PC-9 (cell line): Measurements from ENCODE around the gene SLC22A15. TPM values are rescaled to one million over a fixed set of nuclear protein-coding genes. Genes with fewer than 3 reads are reported as not detected.
A peak's percentile ranks its signal among the peaks of the same experiment; 100 is the strongest.

Experiments
- Bru-seq: library from RNA; stranded (reverse); fragments of 400-500 nt; gene quantifications from one replicate; lab custom pipeline; 2021; lab: Mats Ljungman, UMichigan
- BruChase-seq, 2 experiments: library from RNA; stranded (reverse); fragments of 400-500 nt; gene quantifications; one replicate each; lab custom pipeline; 2021; lab: Mats Ljungman, UMichigan
- BruUV-seq: library from RNA; stranded (reverse); fragments of 400-500 nt; replicated peaks from 2 replicates; lab custom pipeline; 2021; lab: Mats Ljungman, UMichigan
- CTCF ChIA-PET: fragments of 300-600 bp; sonication (Branson Sonifier 250); formaldehyde crosslinking; loops from one replicate; lab custom pipeline; 2022; ENCODE audit warnings: antibody characterized with exemption; lab: Charles Lee
- POLR2A ChIA-PET: fragments of 300-600 bp; sonication (Branson Sonifier 250); formaldehyde crosslinking; loops from one replicate; lab custom pipeline; 2022; ENCODE audit warnings: antibody characterized with exemption; ENCODE audit not compliant: unreplicated experiment; lab: Charles Lee
- DNase-seq, 2 experiments: peaks; one replicate each; pipeline versions ENCODE4 v3.0.0 to v3.0.0-alpha.2; 2015 to 2022; ENCODE audit warnings: mixed read lengths in 1 of 2
- H2AFZ ChIP-seq: fragments of 200-600 bp; sonication (generic); 2 replicates; pipeline ENCODE4 v1.8.1; 2017; ENCODE audit warnings: antibody characterized with exemption
- H3F3A ChIP-seq: fragments of 200-600 bp; sonication (generic); 2 replicates; pipeline ENCODE4 v1.8.1; 2017; ENCODE audit warnings: antibody characterized with exemption, mild to moderate bottlenecking, low read depth; ENCODE audit not compliant: insufficient read depth
- H3K27ac ChIP-seq: fragments of 200-600 bp; sonication (generic); 2 replicates; pipeline ENCODE4 v1.6.1; 2016; ENCODE audit warnings: mixed run types
- H3K27me3 ChIP-seq: fragments of 200-600 bp; sonication (generic); 2 replicates; pipeline ENCODE4 v1.6.1; 2016; ENCODE audit warnings: low read depth, mixed run types; ENCODE audit not compliant: insufficient read depth
- H3K36me3 ChIP-seq: fragments of 200-600 bp; sonication (generic); 2 replicates; pipeline ENCODE4 v1.6.1; 2016; ENCODE audit warnings: low read depth, mixed run types
- H3K4me1 ChIP-seq: fragments of 200-600 bp; sonication (generic); replicated peaks from 2 replicates; pipeline ENCODE4 v1.6.1; 2016; ENCODE audit warnings: mixed run types; ENCODE audit not compliant: insufficient read depth
- H3K4me2 ChIP-seq: fragments of 200-600 bp; sonication (generic); 2 replicates; pipeline ENCODE4 v1.6.1; 2017; ENCODE audit warnings: mixed run types
- H3K4me3 ChIP-seq: fragments of 200-600 bp; sonication (generic); 2 replicates; pipeline ENCODE4 v1.6.1; 2016; ENCODE audit warnings: mixed run types
- H3K79me2 ChIP-seq: fragments of 200-600 bp; sonication (generic); 2 replicates; pipeline ENCODE4 v1.6.1; 2017; ENCODE audit warnings: low read depth, mixed run types
- H3K9me2 ChIP-seq: fragments of 200-600 bp; sonication (generic); 2 replicates; pipeline ENCODE4 v1.8.1; 2017; ENCODE audit warnings: mild to moderate bottlenecking; ENCODE audit not compliant: insufficient read depth
- H3K9me3 ChIP-seq: fragments of 200-600 bp; sonication (generic); 2 replicates; pipeline ENCODE4 v1.8.1; 2016; ENCODE audit warnings: low read depth; ENCODE audit not compliant: insufficient read depth
- H4K20me1 ChIP-seq: fragments of 200-600 bp; sonication (generic); 2 replicates; pipeline ENCODE4 v1.8.1; 2017; ENCODE audit not compliant: insufficient read depth
- EZH2 ChIP-seq: fragments of 200-600 bp; sonication (generic); IDR thresholded peaks from 2 replicates; pipeline ENCODE4 v1.8.0; 2017; ENCODE audit warnings: antibody characterized with exemption, low read depth
- intact Hi-C: fragments of 100-400 bp; cut with micrococcal nuclease; formaldehyde crosslinking; loops from one replicate; pipeline ENCODE4 v1.10.0; 2022; ENCODE audit not compliant: unreplicated experiment
- long read RNA-seq: library from polyadenylated mRNA; stranded (forward); transcript quantifications from one replicate; pipeline ENCODE4 v2.0.0, GENCODE V29; 2022
- total RNA-seq: library from RNA; stranded (reverse); gene quantifications from 2 replicates; pipeline ENCODE4 v1.2.3, GENCODE V29; 2021
- TF ChIP-seq, protein P1 (sequence below): fragments of 200-600 bp; sonication (generic); conservative IDR thresholded peaks from 2 replicates; pipeline ENCODE4 v1.6.1; 2017; ENCODE audit warnings: mixed run types, antibody characterized with exemption, mild to moderate bottlenecking, moderate library complexity

The SLC22A15 gene
- total RNA-seq (1.8 and 4.5 TPM in 2 replicates), Bru-seq, nascent RNA (percentile 55 among the genes with signal in this experiment), BruChase-seq, experiment 1, labeled RNA remaining after a 2-hour chase (percentile 52 among the genes with signal in this experiment), BruChase-seq, experiment 2, labeled RNA remaining after a 6-hour chase (percentile 43 among the genes with signal in this experiment)
- long read RNA-seq, full-length matches to known transcripts = 1 of 2 reads
- long read RNA-seq, partial matches to known transcripts = 0 of 2 reads
- long read RNA-seq, other reads (novel, unspliced or antisense) = 1 of 2 reads

DNA sequence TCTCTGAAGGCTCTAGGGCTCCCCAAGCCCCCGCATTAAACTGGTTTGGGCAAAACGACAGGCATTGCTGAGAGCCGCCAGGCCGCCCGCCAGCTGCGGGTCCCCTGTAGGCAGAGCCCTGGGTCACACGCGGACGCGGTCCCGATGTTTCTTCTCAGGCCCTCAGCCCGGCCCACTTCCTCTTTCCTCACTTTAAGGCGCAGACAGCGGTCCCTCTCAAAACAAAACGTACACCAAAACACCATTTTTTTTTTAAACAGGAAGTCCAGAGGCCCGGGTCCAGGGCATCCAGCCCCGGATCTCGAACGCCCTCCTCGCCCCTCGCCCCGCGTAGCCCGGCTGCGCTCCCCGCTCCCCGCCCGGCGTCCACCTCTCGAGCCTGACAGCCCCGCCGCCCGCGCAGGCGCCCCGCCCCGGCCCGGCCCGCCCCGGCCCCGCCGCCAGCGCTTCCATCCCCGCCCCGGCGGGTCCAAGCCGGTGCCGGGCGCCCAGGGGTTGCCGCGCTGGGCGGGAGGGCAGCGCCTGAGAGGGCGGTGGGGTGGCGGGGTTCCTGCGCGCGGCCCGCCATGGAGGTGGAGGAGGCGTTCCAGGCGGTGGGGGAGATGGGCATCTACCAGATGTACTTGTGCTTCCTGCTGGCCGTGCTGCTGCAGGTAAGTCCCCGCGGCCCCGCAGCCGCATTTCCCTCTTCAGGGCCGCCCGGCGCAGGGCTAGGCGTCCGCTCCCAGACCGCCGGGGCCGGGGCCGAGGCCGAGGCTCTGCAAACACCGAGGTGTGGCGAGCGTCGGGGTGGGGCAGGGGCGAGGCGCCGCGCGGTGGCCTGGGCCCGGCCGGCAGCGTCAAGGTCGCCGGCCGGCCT lies at the start of gene SLC22A15:
SLC22A15 (plus strand) TSS at position 452 of the 859 bp plus-strand sequence; CDS start at position 567, 115 bp downstream.
- ChIA-PET POLR2A (no interaction called here), CTCF (no interaction called here)
- TF ChIP-seq EZH2 = no peak
- TF ChIP-seq, protein P1, sequence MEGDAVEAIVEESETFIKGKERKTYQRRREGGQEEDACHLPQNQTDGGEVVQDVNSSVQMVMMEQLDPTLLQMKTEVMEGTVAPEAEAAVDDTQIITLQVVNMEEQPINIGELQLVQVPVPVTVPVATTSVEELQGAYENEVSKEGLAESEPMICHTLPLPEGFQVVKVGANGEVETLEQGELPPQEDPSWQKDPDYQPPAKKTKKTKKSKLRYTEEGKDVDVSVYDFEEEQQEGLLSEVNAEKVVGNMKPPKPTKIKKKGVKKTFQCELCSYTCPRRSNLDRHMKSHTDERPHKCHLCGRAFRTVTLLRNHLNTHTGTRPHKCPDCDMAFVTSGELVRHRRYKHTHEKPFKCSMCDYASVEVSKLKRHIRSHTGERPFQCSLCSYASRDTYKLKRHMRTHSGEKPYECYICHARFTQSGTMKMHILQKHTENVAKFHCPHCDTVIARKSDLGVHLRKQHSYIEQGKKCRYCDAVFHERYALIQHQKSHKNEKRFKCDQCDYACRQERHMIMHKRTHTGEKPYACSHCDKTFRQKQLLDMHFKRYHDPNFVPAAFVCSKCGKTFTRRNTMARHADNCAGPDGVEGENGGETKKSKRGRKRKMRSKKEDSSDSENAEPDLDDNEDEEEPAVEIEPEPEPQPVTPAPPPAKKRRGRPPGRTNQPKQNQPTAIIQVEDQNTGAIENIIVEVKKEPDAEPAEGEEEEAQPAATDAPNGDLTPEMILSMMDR = no peak
- Histone ChIP-seq H3K36me3 (no peaks in the 10 kb centered on the region), H3K9me2 (no peaks in the 10 kb centered on the region), H3K4me1 (peaks cover 29% of the 10 kb centered on the region), H4K20me1 (no peaks in the 10 kb centered on the region), H3K9me3 (no peaks in the 10 kb centered on the region), H2AFZ (peak within 1 kb of the TSS; percentile 89), H3K79me2 (peaks cover 13% of the 10 kb centered on the region), H3K4me3 (peak within 1 kb of the TSS; percentile 66), H3F3A (peaks cover 26% of the 10 kb centered on the region), H3K4me2 (peak within 1 kb of the TSS; percentile 80), H3K27ac (peak within 1 kb of the TSS; percentile 50), H3K27me3 (no peaks in the 10 kb centered on the region)
- peak; percentile 46 to 63 for DNase-seq
- BruUV-seq = no TSS peak
- intact Hi-C loops = no loop called here

DNA sequence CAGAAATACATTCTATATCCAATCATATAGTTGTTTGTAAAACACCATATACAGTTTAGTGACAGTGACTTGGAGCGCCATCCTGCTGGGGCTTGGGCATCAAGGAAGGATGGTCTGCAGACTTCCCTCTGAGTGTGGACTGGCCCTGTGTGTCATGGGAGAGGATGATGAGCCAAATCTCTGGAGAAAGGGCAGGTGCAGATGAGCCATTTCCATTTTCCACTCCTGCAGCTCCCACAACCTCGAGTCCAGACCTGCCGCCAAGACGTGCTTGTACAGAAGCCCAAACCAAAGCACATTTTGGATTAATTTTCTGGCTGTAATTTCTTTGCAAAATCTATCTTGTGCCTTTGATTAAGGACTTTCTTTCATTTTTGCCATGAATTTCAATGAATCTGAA lies 48.3 kb upstream of the SLC22A15 start:
- Histone ChIP-seq H3K4me3 (no peak overlapping the region), H3K4me1 (0 out of 2 replicates have a peak, but pooled peaks cover 5% of the 10 kb centered on the region), H3K9me3 (no peaks in the 10 kb centered on the region), H3K27ac (no peak overlapping the region), H3K9me2 (no peaks in the 10 kb centered on the region), H3K79me2 (no peaks in the 10 kb centered on the region), H3F3A (no peaks in the 10 kb centered on the region), H3K36me3 (no peaks in the 10 kb centered on the region), H3K27me3 (no peaks in the 10 kb centered on the region), H2AFZ (no peak overlapping the region), H3K4me2 (no peak overlapping the region), H4K20me1 (no peaks in the 10 kb centered on the region)
- CTCF ChIA-PET = no interaction called here
- intact Hi-C loops = no loop called here
- DNase-seq = no peak
- no TSS peak for BruUV-seq
- TF ChIP-seq, protein P1 = no peak
- no peak for TF ChIP-seq EZH2
- POLR2A ChIA-PET = no interaction called here

DNA sequence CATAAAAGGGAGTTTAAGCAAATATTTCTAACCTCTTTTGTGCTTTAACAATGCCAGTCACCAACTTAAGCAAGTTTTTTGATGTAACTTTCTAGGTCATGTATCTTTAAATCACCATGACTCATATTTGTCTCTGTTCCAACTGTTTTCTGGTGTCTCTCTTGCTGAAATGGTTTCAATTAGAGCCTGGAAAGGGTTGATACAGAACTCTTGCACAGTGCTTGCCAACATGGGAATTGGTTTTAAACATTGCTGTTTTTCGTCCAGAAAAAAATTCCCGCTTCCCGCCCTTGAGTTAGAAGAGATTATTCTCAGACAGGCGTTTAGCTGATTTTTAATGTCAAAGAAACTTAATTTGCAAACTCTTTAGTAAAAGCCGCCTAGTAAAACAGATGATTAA lies 46.4 kb upstream of the SLC22A15 start:
- ChIA-PET POLR2A (no interaction called here), CTCF (no interaction called here)
- Histone ChIP-seq H2AFZ (no peak overlapping the region), H3F3A (no peaks in the 10 kb centered on the region), H3K36me3 (no peaks in the 10 kb centered on the region), H3K79me2 (no peaks in the 10 kb centered on the region), H3K9me2 (no peaks in the 10 kb centered on the region), H4K20me1 (no peaks in the 10 kb centered on the region), H3K27ac (no peak overlapping the region), H3K4me1 (0 out of 2 replicates have a peak, but pooled peaks cover 5% of the 10 kb centered on the region), H3K27me3 (no peaks in the 10 kb centered on the region), H3K9me3 (no peaks in the 10 kb centered on the region), H3K4me3 (no peak overlapping the region), H3K4me2 (no peak overlapping the region)
- TF ChIP-seq, protein P1 = no peak
- no peak for TF ChIP-seq EZH2
- no peak for DNase-seq
- BruUV-seq = no TSS peak
- intact Hi-C loops = no loop called here
